DND-41 (cell line): Measurements from ENCODE around the gene STEAP1B.

Experiments
- CTCF ChIP-seq: IDR thresholded peaks from 2 replicates; pipeline ENCODE4 v1.5.1; 2012; ENCODE audit warnings: borderline replicate concordance, low read length, moderate library complexity, mild to moderate bottlenecking; ENCODE audit not compliant: poor library complexity, severe bottlenecking; ENCODE audit errors: extremely low read depth
- EZH2 ChIP-seq: IDR thresholded peaks from 3 replicates; pipeline ENCODE4 v1.6.1; 2012; ENCODE audit warnings: borderline replicate concordance, low read depth, mild to moderate bottlenecking, moderate library complexity, low read length, inconsistent platforms; ENCODE audit not compliant: severe bottlenecking

GRCh38 chr7:22427855-22428254 is 72.1 kb downstream of the STEAP1B start:
- TF ChIP-seq EZH2 (no peak), CTCF (no peak)
